Coronary artery (tissue), 2 donors: ENCODE data around the gene COL18A1.

ENCODE experiments used
- DNase-seq: peaks from one replicate; pipeline ENCODE4 v3.0.0-alpha.2; 2017; ENCODE audit warnings: low spot score
- H3K27ac ChIP-seq, 2 donors: fragments of 200-600 bp; sonication (generic); one replicate each; pipeline ENCODE4 v1.5.1; 2016 to 2019
- H3K4me3 ChIP-seq: fragments of 200-600 bp; sonication (generic); 2 replicates; pipeline ENCODE4 v1.5.1; 2016; ENCODE audit warnings: mild to moderate bottlenecking, moderate library complexity
- TF ChIP-seq, protein P1 (sequence below): fragments of 200-600 bp; sonication (generic); IDR thresholded peaks from one replicate; pipeline ENCODE4 v1.5.1; 2019; ENCODE audit warnings: antibody characterized with exemption

The COL18A1 gene

DNA sequence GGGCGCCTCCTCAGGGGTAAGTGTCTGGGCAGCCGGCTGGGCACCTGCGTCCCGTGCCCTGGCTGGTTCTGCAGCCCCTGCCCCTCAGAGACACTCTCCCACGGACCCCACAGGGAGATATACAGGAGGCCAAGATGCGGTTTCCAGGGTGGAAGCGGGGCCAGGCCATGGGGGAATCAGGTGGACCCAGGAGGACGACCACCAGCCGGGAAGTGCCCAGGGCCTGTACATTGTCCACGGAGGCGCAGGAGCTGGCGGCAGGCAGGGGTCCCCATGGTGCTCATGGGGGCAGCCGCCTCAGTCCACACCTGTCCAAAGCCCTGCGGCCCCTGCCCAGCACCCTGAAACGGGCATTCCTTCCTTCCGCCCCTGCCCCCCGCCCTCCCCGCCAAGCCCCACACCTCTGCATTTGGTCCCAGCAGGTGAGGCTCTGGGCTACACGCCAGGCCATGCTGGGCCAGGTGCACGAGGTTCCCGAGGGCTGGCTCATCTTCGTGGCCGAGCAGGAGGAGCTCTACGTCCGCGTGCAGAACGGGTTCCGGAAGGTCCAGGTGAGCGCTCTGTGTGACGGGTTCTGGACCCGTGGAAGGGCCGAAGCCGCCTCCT lies 100.6 kb downstream of the COL18A1 start:
- Histone ChIP-seq H3K27ac (no peak overlapping the region), H3K4me3 (no peak overlapping the region)
- DNase-seq, result no peak
- TF ChIP-seq, protein P1, sequence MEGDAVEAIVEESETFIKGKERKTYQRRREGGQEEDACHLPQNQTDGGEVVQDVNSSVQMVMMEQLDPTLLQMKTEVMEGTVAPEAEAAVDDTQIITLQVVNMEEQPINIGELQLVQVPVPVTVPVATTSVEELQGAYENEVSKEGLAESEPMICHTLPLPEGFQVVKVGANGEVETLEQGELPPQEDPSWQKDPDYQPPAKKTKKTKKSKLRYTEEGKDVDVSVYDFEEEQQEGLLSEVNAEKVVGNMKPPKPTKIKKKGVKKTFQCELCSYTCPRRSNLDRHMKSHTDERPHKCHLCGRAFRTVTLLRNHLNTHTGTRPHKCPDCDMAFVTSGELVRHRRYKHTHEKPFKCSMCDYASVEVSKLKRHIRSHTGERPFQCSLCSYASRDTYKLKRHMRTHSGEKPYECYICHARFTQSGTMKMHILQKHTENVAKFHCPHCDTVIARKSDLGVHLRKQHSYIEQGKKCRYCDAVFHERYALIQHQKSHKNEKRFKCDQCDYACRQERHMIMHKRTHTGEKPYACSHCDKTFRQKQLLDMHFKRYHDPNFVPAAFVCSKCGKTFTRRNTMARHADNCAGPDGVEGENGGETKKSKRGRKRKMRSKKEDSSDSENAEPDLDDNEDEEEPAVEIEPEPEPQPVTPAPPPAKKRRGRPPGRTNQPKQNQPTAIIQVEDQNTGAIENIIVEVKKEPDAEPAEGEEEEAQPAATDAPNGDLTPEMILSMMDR, result no peak

DNA sequence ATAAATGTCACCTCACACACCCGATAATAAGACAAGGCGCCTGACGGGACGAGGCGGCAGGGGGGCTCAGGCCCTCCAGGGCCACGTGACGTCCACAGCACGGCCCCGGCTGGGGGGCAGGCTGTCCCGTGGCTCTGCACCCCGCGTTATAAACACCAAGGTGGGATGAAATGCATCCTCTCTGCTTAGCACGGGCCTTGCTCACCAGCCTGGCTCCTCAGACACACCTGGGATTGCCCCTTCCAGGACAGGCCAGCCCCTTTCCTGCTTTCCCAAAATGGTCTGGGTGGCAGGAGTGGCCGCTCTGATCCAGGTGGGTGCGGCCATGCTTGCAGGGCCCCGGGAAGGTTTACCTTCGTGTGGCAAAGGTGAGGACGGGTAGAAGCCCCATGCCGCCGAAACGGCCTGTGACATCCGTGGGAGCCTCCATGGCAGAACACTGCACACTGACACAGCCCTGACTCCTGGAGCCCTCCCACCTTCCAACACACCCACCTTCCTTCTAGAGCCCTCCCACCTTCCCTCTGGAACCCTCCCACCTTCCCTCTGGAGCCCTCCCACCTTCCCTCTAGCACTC lies 101.4 kb downstream of the COL18A1 start:
- TF ChIP-seq, protein P1, result no peak
- no peak for DNase-seq
- H3K27ac ChIP-seq, result no peak overlapping the region
- H3K4me3 ChIP-seq, result no peak overlapping the region

DNA sequence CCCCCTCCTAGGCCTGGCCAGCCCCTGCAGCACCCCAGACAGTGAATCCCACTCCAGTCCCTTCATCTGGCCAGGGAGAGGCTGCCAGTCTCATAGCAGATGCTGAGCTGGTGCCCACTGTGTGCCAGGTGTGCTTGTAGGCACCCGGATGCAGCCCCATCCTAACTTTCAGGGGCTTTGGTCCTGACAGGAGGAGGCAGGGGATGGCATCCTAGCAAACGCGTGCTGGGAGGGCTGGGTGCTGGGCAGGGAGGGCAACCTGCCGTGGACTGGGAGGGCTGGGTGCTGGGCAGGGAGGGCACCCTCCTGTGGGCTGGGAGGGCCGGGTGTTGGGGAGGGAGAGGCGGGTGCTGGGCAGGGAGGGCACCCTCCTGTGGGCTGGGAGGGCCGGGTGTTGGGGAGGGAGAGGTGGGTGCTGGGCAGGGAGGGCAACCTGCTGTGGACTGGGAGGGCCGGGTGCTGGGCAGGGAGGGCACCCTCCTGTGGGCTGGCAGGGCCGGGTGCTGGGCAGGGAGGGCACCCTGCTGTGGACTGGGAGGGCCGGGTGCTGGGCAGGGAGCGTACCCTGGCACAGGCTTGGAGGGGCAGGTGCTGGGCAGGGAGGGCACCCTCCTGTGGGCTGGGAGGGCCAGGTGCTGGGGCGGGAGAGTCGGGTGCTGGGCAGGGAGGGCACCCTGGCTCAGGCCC lies 102.0 kb downstream of the COL18A1 start:
- no peak for DNase-seq
- Histone ChIP-seq H3K4me3 (no peak overlapping the region), H3K27ac (no peak overlapping the region)
- TF ChIP-seq, protein P1, result no peak

DNA sequence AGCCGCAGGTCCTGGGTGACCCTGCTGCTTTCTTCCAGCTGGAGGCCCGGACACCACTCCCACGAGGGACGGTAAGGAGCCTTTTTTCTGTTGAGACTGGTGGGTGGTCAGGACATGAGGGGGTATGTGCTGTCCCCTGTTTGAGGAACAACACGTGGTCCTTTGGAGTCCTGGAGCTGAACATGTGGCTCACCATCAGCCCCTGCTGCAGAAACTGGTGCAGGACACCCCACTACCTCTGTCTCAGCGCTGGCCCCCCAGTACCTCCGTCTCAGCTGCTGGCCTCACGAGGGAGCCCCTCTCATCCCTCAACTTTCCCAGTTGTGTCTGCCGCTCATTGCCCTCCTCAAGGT lies 102.5 kb downstream of the COL18A1 start:
- Histone ChIP-seq H3K4me3 (no peak overlapping the region), H3K27ac (no peak overlapping the region)
- TF ChIP-seq, protein P1, result no peak
- DNase-seq, result no peak

DNA sequence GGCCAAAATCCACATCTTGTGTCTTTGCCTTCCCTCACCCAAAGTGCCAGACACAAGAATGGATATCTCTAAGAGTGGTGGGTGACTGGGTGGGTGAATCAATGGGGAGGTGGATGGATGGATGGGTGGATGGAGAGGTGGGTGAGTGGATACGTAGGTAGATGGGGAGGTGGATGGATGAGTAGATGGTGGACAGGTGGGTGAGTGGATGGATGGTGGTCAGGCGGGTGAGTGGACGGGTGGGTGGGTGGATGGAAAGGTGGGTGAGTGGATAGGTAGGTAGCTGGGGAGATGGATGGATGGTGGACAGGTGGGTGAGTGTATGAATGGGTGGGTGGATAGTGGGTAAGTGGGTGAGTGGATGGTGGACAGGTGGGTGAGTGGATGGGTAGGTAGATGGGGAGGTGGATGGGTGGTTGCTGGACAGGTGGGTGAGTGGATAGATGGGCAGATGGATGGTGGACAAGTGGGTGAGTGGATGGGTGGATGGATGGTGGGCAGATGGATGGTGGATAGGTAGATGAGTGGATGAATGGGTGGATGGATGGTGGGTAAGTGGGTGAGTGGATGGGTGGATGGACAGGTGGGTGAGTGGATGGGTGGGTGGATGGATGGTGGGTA lies 103.0 kb downstream of the COL18A1 start:
- TF ChIP-seq, protein P1, result no peak
- no peak overlapping the region for H3K27ac ChIP-seq
- no peak overlapping the region for H3K4me3 ChIP-seq
- no peak for DNase-seq

DNA sequence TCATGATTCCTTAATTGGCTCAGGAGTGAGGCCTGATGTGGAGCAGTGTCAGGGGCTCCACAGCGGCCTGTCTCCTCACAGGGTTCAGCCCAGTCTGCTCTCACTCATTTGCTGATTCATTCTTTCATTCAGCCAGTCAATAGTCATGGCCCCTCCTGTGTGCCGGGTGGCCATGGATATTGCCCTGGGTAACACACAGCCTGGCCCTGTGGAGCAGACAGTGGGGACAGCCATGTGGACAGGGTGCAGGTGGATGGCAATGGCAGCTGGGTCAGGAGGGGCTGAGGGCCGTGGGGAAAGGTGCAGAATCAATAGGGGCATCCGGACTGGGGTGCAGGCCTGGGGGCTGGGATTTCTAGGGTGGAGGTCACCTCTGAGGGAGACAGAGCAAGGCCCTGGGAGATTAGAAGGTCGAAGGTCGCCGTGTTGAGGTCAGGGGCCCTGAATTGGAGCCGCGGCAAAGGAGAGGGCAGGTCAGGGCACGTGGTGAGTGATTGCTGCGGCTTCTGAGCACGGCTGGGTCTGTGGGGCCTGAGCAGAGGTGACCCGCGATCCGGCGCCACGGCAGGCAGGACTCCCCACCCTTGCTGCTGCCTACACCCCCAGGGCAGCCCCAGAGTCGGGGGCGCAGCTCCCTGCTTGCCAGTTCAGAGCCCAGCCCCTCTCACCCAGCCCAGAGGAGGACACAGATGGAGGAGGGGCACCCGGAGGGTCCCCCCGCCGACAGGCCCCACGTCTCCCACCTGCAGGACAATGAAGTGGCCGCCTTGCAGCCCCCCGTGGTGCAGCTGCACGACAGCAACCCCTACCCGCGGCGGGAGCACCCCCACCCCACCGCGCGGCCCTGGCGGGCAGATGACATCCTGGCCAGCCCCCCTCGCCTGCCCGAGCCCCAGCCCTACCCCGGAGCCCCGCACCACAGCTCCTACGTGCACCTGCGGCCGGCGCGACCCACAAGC lies 103.9 kb downstream of the COL18A1 start:
- DNase-seq, result no peak
- no peak overlapping the region for H3K4me3 ChIP-seq
- peak overlapping the region in 1 of 2 donors; percentile 6 for H3K27ac ChIP-seq
- TF ChIP-seq, protein P1, result no peak
